Chondrocyte (in vitro differentiated cells): ENCODE results near the gene RAMAC. TPM values are rescaled to one million over a fixed set of nuclear protein-coding genes. Genes with fewer than 3 reads are reported as not detected.

Source experiments
- DNase-seq: peaks from one replicate; pipeline ENCODE4 v3.0.0; 2021; ENCODE audit warnings: mixed read lengths, low spot score
- H3K27ac Mint-ChIP-seq: one replicate; pipeline ENCODE4 v1.8.0; 2021; ENCODE audit warnings: mild to moderate bottlenecking, moderate library complexity, mixed read lengths; ENCODE audit not compliant: unreplicated experiment
- H3K27me3 Mint-ChIP-seq: 2 replicates; pipeline ENCODE4 v1.8.0; 2021; ENCODE audit warnings: low read depth, mixed read lengths
- H3K36me3 Mint-ChIP-seq: 2 replicates; pipeline ENCODE4 v1.8.0; 2021; ENCODE audit warnings: low read depth, mixed read lengths
- H3K4me1 Mint-ChIP-seq: 2 replicates; pipeline ENCODE4 v1.8.0; 2021; ENCODE audit warnings: low read depth, mild to moderate bottlenecking, mixed read lengths
- H3K4me3 Mint-ChIP-seq: one replicate; pipeline ENCODE4 v1.8.0; 2021; ENCODE audit warnings: mild to moderate bottlenecking, moderate library complexity, mixed read lengths; ENCODE audit not compliant: unreplicated experiment
- H3K9me3 Mint-ChIP-seq: 2 replicates; pipeline ENCODE4 v1.8.0; 2021; ENCODE audit warnings: low read depth, mixed read lengths
- CTCF ChIP-seq: fragments of 200-600 bp; sonication (generic); IDR thresholded peaks from 2 replicates; pipeline ENCODE4 v1.5.0; 2021; ENCODE audit warnings: antibody characterized with exemption, mild to moderate bottlenecking, moderate library complexity
- total RNA-seq: library from RNA; stranded (reverse); gene quantifications from 3 replicates; pipeline ENCODE4 v1.2.1, GENCODE V29; 2021

RAMAC gene
- total RNA-seq, 1 donor from 2014 or later, result 19.4 TPM

GRCh38 chr15:82968066-82968465 lies 17.9 kb upstream of the RAMAC start:
- no peaks in the 10 kb centered on the region for H3K9me3 Mint-ChIP-seq
- TF ChIP-seq CTCF, result no peak
- no peaks in the 10 kb centered on the region for H3K36me3 Mint-ChIP-seq
- no peaks in the 10 kb centered on the region for H3K27me3 Mint-ChIP-seq
- H3K4me3 Mint-ChIP-seq, result no peak overlapping the region
- DNase-seq, result no peak
- H3K4me1 Mint-ChIP-seq, result peaks cover 9% of the 10 kb centered on the region
- H3K27ac Mint-ChIP-seq, result no peak overlapping the region

- H3K4me3 Mint-ChIP-seq, result no peak overlapping the region
Measured at GRCh38 chr15:82969353-82969752, 16.7 kb upstream of the RAMAC start.

GRCh38 chr15:82970078-82970686 lies 15.8 kb upstream of the RAMAC start:
- no peak overlapping the region for H3K4me3 Mint-ChIP-seq
- H3K4me1 Mint-ChIP-seq, result peaks cover 9% of the 10 kb centered on the region
- no peaks in the 10 kb centered on the region for H3K36me3 Mint-ChIP-seq
- no peaks in the 10 kb centered on the region for H3K27me3 Mint-ChIP-seq
- H3K27ac Mint-ChIP-seq, result no peak overlapping the region
- no peaks in the 10 kb centered on the region for H3K9me3 Mint-ChIP-seq
- DNase-seq, result no peak
- TF ChIP-seq CTCF, result no peak

More at GRCh38 chr15:82969353-82969752, 16.7 kb upstream of the RAMAC start:
- Mint-ChIP-seq H3K9me3 (no peaks in the 10 kb centered on the region), H3K27me3 (no peaks in the 10 kb centered on the region), H3K27ac (no peak overlapping the region), H3K4me1 (peaks cover 9% of the 10 kb centered on the region), H3K36me3 (no peaks in the 10 kb centered on the region)
- TF ChIP-seq CTCF, result no peak
- no peak for DNase-seq

GRCh38 chr15:82970696-82971095 lies 15.3 kb upstream of the RAMAC start:
- TF ChIP-seq CTCF, result no peak
- DNase-seq, result no peak
- H3K27me3 Mint-ChIP-seq, result no peaks in the 10 kb centered on the region
- H3K9me3 Mint-ChIP-seq, result no peaks in the 10 kb centered on the region
- peaks cover 9% of the 10 kb centered on the region for H3K4me1 Mint-ChIP-seq
- H3K36me3 Mint-ChIP-seq, result no peaks in the 10 kb centered on the region
- H3K27ac Mint-ChIP-seq, result no peak overlapping the region
- H3K4me3 Mint-ChIP-seq, result no peak overlapping the region

- Mint-ChIP-seq H3K4me3 (no peak overlapping the region), H3K27ac (no peak overlapping the region), H3K4me1 (peaks cover 9% of the 10 kb centered on the region), H3K9me3 (no peaks in the 10 kb centered on the region), H3K27me3 (no peaks in the 10 kb centered on the region), H3K36me3 (no peaks in the 10 kb centered on the region)
- no peak for TF ChIP-seq CTCF
- DNase-seq, result no peak
Measured at GRCh38 chr15:82971218-82971984, 14.6 kb upstream of the RAMAC start.
